Endothelial cell of umbilical vein (primary cell): ENCODE results near the gene CSNK1G2.

Experiments
- CTCF ChIP-seq, 2 donors: IDR thresholded peaks; 1 replicate in 1 of 2; 2 replicates in 1 of 2; pipeline ENCODE4 v1.5.1; 2011; ENCODE audit warnings: low read length in 2 of 2, mild to moderate bottlenecking in 2 of 2, moderate library complexity in 2 of 2, control low read depth in 1 of 2, inconsistent platforms in 1 of 2, low read depth in 1 of 2; ENCODE audit not compliant: insufficient read depth in 1 of 2; ENCODE audit errors: extremely low read depth in 1 of 2
- EZH2 ChIP-seq: IDR thresholded peaks from 2 replicates; pipeline ENCODE4 v1.6.1; 2012; ENCODE audit warnings: borderline replicate concordance, low read depth, mild to moderate bottlenecking, moderate library complexity, low read length, inconsistent platforms; ENCODE audit not compliant: severe bottlenecking
- FOS ChIP-seq: IDR thresholded peaks from 2 replicates; pipeline ENCODE4 v1.6.1; 2011; ENCODE audit warnings: mild to moderate bottlenecking, low read length, moderate library complexity, borderline replicate concordance; ENCODE audit not compliant: insufficient read depth
- GATA2 ChIP-seq: IDR thresholded peaks from 2 replicates; pipeline ENCODE4 v1.7.0; 2011; ENCODE audit warnings: low read depth, mild to moderate bottlenecking, moderate library complexity, mixed read lengths, low read length; ENCODE audit not compliant: insufficient read length, insufficient read depth
- JUN ChIP-seq: IDR thresholded peaks from 2 replicates; pipeline ENCODE4 v1.6.1; 2011; ENCODE audit warnings: borderline replicate concordance, low read depth; ENCODE audit not compliant: insufficient read length, insufficient read depth
- MAX ChIP-seq: IDR thresholded peaks from 2 replicates; pipeline ENCODE4 v1.6.1; 2011; ENCODE audit not compliant: insufficient read depth, insufficient read length
- MYC ChIP-seq: IDR thresholded peaks from one replicate; pipeline ENCODE4 v1.6.1; 2011; ENCODE audit warnings: mild to moderate bottlenecking, low read depth, low read length
- POLR2A ChIP-seq: IDR thresholded peaks from 2 replicates; pipeline ENCODE4 v1.6.1; 2012; ENCODE audit warnings: low read depth, mild to moderate bottlenecking, control low read depth, low read length
- POLR2AphosphoS5 ChIP-seq: IDR thresholded peaks from 2 replicates; pipeline ENCODE4 v1.6.1; 2012; ENCODE audit warnings: low read depth, mild to moderate bottlenecking, control low read depth, low read length, moderate library complexity; ENCODE audit not compliant: insufficient read depth

- no peak for TF ChIP-seq POLR2A
- no peak for TF ChIP-seq CTCF (IDR thresholded peaks at IDR 0.05; ENCODE audit: extremely low read depth in 1 of 2, insufficient read depth in 1 of 2, low read depth in 1 of 2, low read length in 2 of 2)
- TF ChIP-seq EZH2, result no peak
- TF ChIP-seq MYC, result no peak
- no peak for TF ChIP-seq MAX
- TF ChIP-seq POLR2AphosphoS5, result no peak
- no peak for TF ChIP-seq FOS
- TF ChIP-seq GATA2, result no peak
- no peak for TF ChIP-seq JUN
Measured at GRCh38 chr19:1955171-1956121, 14.5 kb downstream of the CSNK1G2 start.
